ENCODE data around the gene PSMD14.

GRCh38 chr2:161371869-161372268 is 63.6 kb downstream of the PSMD14 start:
- no peak for TF ChIP-seq CTCF (IDR thresholded peaks at IDR 0.05; ENCODE audit: poor library complexity, severe bottlenecking)
- no peak for TF ChIP-seq EZH2 (IDR thresholded peaks at IDR 0.05; ENCODE audit: borderline replicate concordance, insufficient read depth, low read length, poor library complexity, severe bottlenecking)
- TF ChIP-seq SMC3 (conservative IDR thresholded peaks at IDR 0.05; ENCODE audit: poor library complexity) = no peak

Measured in neural cell (in vitro differentiated cells).